ENCODE results near the gene CERCAM. TPM values are rescaled to one million over a fixed set of nuclear protein-coding genes. Genes with fewer than 3 reads are reported as not detected.
"Not testable (repeated sequence)": the region's sequence is repeated elsewhere in the genome, so short reads cannot be mapped to it uniquely, and the experiment has no call there.

Gene CERCAM
- total RNA-seq, 1 donor from 2014 or later, result 17.5 TPM

DNA sequence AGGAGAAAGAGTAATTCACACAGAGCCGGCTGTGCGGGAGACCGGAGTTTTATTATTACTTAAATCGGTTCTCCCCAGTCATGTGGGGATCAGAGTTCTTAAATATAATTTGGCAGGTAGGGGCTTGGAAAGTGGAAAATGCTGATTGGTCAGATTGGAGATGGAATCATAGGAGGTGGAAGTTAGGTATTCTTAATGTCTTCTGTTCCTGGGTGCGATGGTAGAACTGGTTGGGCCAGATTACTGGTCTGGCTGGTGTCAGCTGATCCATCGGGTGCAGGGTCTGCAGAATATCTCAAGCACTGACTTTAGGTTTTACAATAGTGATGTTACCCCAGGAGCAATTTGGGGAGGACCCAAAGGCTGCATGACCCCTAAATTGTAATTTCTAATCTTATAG, 4.6 kb upstream of the CERCAM start:
- DNase-seq (ENCODE audit: low read depth in 2 of 2), result no peak

- DNase-seq (ENCODE audit: low read depth in 2 of 2), result no peak
Observed at GRCh38 chr9:128416432-128417019, 4.1 kb upstream of the CERCAM start.

DNA sequence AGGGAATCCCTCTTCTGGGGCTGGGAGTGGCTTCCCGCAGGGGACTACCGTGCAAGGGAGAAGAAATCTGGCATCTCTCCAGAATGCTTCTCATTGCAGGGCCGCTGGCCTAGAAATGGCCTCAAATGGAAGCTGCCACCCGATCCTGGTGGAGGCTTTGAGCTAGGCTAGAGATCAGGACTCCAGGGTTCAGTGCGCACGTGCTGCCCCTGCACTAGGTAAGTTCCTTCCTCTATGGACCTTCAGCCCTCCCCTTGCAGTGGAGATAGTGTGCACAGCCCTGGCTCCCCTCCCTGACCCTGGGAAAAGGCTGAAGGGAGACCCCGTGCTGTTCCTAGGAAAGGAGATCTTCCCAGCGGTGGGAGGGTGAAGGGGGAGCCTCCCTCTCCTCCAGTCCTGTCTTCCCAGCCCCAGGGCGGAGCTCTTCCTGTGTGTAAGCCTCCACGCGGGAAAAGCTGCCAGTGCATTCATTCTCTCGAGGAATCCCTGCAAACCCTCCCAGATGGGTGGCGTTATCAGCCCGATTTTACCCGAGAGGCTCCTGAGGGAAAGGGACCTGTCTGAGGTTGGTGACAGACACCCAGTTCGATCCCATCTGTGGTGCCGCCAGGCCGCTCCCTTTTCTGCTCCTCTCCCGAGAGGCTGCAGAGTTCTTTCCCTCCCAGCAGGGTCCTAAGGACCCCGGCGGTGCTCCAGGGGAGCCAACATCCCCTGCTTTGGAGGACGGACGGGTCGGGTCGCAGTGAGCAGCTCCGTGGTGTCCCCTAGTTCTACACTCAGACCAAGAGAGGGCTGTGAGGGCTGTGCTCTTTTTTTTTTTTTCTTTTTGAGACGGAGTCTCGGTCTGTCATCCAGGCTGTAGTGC, 1.4 kb upstream of the CERCAM start:
- DNase-seq (ENCODE audit: low read depth in 2 of 2), result peak in 1 of 2 donors; percentile 21

DNA sequence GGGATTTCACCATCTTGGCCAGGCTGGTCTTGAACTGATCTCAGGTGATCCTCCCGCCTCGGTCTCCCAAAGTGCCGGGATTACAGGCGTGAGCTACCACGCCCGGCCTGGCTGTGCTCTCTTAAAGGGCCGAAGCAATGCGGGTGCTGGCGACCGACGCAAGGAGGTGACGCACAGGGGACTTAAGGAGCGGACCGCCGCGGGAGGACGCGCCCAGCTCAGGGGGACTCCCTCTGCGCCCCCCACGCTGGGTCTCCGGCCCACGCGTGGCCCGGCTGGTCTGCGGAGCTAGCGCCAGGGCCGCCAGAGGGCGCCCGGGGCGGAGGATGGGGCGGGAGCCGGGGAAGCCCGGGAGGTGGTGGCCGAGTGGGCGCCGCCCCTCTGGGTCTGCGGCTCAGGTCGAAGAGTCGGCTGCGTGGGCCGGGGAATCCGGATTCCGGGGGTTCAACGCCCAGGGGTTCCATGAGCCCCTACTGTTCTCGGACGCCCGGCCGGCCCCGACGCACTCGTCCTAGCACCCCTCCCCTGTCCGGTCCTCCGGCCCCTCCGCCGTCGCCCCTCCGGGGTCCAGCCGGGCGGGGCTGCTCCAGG, 502 bp upstream of the CERCAM start:
- DNase-seq (ENCODE audit: low read depth in 2 of 2), result peak in 1 of 2 donors; percentile 69

GRCh38 chr9:128421482-128421996, 882 bp downstream of the CERCAM start:
- DNase-seq (ENCODE audit: low read depth in 2 of 2), result no peak

DNA sequence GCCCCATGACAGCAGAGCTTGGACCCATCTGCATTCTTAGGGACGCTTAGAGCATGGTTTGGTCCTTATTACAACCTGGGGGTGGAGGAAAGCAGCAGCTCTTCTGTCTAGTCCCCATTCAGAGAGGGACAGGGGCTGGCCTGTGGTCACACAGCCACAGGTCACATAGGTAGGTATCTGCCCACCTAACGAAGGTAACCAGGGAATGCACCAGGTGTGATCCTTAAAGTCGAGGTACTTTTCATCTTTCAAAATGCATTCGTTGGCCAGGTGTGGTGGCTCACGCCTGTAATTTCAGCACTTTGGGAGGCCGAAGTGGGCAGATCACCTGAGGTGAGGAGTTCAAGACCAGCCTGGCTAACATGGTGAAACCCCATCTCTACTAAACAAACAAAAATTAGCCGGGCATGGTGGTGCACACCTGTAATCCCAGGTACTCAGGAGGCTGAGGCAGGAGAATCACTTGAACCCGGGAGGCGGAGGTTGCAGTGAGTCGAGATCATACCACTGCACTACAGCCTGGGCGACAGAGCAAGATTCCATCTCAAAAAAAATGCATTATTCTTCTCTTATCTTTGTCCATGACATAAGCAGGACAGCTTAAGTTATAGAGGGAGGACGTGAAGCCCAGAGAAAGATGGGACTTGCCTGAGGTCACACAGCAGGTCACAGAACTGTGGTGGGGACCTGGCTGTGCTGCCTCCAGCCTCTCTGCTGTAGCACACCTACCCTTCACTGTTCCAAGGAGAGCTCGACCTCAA, 1.5 kb downstream of the CERCAM start:
- not testable (repeated sequence) for DNase-seq (ENCODE audit: low read depth in 2 of 2)

DNA sequence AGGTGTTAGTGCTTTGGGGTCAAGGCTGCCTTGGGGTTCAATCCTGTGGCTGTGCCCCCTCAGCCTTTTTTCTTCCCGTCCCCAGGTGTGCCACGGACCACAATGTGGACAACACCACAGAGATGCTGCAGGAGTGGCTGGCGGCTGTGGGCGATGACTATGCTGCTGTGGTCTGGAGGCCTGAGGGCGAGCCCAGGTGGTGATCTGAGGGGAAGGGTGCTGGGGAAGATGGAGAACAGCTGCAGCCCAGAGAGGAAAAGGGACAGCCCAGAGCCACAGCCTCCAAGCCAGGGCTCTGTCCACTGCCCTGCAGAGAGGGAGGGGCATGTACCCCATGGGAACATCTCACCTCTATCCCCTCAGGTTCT, 2.1 kb downstream of the CERCAM start:
- no peak for DNase-seq (ENCODE audit: low read depth in 2 of 2)

GRCh38 chr9:128423356-128423755, 2.7 kb downstream of the CERCAM start:
- not testable (repeated sequence) for DNase-seq (ENCODE audit: low read depth in 2 of 2)

DNA sequence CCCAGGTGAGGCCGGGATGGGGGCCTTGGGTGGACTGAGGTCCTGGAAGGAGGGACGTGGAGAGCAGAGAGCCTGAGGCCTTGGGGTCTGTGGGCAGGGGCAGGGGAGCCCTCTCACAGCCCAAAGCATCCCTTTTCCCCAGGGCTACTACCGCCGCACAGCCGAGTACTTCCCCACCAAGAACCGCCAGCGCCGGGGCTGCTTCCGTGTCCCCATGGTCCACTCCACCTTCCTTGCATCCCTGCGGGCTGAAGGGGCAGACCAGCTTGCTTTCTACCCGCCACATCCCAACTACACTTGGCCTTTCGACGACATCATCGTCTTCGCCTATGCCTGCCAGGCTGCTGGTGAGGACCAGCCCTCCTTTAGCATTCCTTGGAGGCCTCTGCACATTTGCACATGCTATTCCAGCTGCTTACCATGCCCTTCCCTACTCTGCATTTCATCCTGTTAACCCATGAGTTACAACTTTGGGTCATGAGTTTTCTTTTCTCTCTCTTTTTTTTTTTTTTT, 3.7 kb downstream of the CERCAM start:
- no peak for DNase-seq (ENCODE audit: low read depth in 2 of 2)

GRCh38 chr9:128428644-128429512, 8.2 kb downstream of the CERCAM start:
- peak; percentile 74 to 88 for DNase-seq (ENCODE audit: low read depth in 2 of 2)

DNA sequence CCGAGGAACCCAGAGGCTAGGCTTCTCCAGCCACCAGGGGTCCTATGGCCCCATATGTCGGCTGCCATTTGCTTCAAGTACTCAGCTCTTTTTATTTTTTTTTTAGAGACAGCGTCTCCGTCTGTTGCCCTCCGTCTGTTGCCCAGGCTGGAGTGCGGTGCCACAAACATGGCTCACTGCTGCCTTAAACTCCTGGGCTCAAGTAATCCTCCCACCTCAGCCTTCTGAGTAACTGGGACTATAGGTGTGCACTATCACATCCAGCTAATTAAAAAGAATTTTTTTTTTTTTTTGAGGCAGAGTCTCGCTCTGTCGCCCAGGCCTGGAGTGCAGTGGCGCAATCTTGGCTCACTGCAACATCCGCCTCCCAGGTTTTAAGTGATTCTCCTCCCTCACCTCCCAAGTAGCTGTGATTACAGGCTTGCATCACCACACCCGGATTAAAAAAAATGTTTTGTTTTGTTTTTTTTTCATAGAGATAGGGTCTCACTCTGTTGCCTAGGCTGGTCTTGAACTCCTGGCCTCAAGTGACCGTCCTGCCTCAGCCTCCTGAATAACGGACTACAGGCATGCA, 8.9 kb downstream of the CERCAM start:
- no peak for DNase-seq (ENCODE audit: low read depth in 2 of 2)

- no peak for DNase-seq (ENCODE audit: low read depth in 2 of 2)
Observed at GRCh38 chr9:128431207-128431606, 10.6 kb downstream of the CERCAM start.

DNA sequence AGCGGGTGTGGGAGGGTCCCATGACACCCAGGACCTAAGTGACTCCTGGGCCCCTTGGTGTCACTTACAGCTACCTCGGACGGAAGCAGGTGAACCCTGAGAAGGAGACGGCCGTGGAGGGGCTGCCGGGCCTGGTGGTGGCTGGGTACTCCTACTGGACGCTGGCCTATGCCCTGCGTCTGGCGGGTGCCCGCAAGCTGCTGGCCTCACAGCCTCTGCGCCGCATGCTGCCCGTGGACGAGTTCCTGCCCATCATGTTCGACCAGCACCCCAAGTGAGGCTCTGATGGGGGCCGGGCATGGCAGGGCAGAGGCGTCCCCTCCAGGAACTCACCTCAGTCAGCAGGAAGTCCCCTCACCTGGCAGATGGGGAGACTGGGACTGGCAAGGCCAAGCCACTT, 13.7 kb downstream of the CERCAM start:
- no peak for DNase-seq (ENCODE audit: low read depth in 2 of 2)

DNA sequence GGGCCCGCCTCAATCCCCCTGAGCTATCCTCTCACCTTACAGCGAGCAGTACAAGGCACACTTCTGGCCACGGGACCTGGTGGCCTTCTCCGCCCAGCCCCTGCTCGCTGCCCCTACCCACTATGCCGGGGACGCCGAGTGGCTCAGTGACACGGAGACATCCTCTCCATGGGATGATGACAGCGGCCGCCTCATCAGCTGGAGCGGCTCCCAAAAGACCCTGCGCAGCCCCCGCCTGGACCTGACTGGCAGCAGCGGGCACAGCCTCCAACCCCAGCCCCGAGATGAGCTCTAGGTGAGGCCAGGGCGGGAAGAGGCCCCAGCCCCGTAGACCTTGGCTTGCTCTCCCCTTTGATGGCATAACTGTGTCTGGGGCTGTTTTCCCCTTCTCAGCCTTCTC, 15.0 kb downstream of the CERCAM start:
- DNase-seq (ENCODE audit: low read depth in 2 of 2), result no peak

- DNase-seq (ENCODE audit: low read depth in 2 of 2), result peak; percentile 73 to 85
Observed at GRCh38 chr9:128438343-128439109, 17.9 kb downstream of the CERCAM start.

DNA sequence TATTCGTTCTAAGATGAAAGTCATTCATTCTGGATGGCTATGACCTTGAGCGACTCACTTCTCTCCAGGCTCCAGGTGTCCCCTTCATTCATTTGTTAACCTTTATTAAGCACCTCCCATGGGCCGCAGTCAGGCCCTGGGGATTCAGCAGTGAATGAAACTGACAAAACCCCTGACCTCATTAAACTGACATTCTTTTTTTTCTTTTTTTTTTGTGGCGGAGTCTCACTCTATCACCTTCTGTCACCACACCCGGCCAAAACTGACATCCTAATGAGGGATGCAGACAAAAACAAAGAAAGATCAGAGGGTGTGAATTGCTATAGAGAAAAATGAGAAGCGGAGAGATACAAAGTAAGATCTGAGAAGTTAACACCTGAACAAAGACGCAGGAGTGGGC, 18.6 kb downstream of the CERCAM start:
- DNase-seq (ENCODE audit: low read depth in 2 of 2), result no peak

DNA sequence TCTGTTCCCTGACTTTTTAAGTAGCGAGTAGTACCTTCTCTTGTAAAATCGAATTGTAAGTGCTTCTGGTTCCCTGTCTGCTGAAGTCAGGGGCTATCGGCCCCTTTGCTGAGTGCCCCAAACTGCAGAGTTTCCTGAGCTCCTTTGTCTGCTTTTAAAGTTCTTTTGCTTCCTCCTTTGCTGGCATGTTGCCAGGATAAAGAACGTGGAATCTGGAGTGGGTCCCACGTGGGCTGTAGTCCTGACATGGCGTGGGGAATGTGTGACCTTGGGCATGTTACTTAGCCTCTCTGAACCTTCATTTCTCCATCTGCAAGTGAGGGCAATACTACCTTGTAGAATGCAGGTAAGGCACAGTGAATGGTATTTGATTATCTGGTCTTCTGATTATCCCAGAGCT, 21.5 kb downstream of the CERCAM start:
- no peak for DNase-seq (ENCODE audit: low read depth in 2 of 2)

DNA sequence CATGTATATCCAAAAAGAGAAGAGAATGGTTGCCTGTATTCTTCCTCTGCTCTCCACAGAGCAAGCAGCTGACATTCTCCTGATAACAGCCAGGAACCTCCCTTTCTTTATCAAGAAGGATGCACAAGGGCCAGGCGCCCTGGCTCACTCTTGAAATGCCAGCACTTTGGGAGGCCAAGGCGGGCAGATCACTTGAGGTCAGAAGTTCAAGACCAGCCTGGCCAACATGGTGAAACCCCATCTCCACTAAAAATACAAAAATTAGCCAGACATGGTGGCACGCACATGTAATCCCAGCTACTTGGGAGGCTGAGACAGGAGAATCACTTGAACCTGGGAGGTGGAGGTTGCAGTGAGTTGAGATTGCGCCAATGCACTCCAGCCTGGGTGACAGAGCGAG, 25.8 kb downstream of the CERCAM start:
- DNase-seq (ENCODE audit: low read depth in 2 of 2), result not testable (repeated sequence)

GRCh38 chr9:128448746-128449145, 28.1 kb downstream of the CERCAM start:
- no peak for DNase-seq (ENCODE audit: low read depth in 2 of 2)
